BLaER1 treated with 17β-estradiol and CSF1 and Interleukin-3, amounts not matched to agents 10 nM and 100 nM (cell line): ENCODE data around the gene ZCCHC24.

Experiments
- H3K27ac ChIP-seq, 11 experiments: shearing (Covaris generic); formaldehyde crosslinking; 2 replicates each; pipeline ENCODE4 v1.8.1; 2022
- H3K27me3 ChIP-seq, 11 experiments: shearing (Covaris generic); formaldehyde crosslinking; 2 replicates each; pipeline ENCODE4 v1.8.1; 2022
- H3K36me3 ChIP-seq, 11 experiments: shearing (Covaris generic); formaldehyde crosslinking; 2 replicates each; pipeline ENCODE4 v1.8.1; 2022
- H3K4me1 ChIP-seq, 10 experiments: shearing (Covaris generic); formaldehyde crosslinking; 2 replicates each; pipeline ENCODE4 v1.8.1; 2022
- H3K4me2 ChIP-seq, 11 experiments: shearing (Covaris generic); formaldehyde crosslinking; 2 replicates each; pipeline ENCODE4 v1.8.1; 2022
- H3K4me3 ChIP-seq, 10 experiments: shearing (Covaris generic); formaldehyde crosslinking; 2 replicates each; pipeline ENCODE4 v1.8.1; 2022
- H3K9ac ChIP-seq, 11 experiments: shearing (Covaris generic); formaldehyde crosslinking; 2 replicates each; pipeline ENCODE4 v1.8.1; 2022
- H3K9me3 ChIP-seq, 11 experiments: shearing (Covaris generic); formaldehyde crosslinking; replicated peaks in 1 of 11; 2 replicates each; pipeline ENCODE4 v1.8.1; 2022
- H4K20me1 ChIP-seq, 11 experiments: shearing (Covaris generic); formaldehyde crosslinking; 2 replicates each; pipeline ENCODE4 v1.8.1; 2022
- Cebpa-rat ChIP-seq, 11 experiments: shearing (Covaris generic); IDR thresholded peaks; 2 replicates each; pipeline ENCODE4 v1.8.1; 2022

ZCCHC24 gene

DNA sequence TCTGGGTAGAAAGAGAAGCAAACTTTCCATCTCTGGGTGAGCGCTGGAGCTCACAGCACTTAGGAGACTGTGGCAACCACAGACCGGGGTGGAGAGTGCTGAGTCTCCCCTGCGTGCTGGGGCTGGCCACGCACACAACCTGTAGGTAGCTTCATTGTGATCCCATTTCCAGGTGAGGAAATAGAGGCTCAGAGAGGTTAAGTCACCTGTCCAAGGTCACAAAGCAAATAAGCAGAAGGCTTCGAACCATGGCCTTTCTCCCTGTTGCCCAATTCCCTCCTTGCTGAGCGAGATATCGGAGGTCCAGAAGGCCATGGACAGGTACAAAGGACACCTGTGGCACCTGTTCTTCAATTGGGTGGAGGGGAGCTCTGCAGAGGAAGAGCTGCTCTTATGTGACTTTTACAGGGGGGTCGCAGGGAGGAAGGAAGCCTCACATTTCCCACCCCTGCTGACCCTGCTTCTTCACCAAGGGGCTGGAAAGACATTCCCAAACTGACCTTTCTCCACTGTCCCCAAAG, 39.4 kb downstream of the ZCCHC24 start:
- Histone ChIP-seq H3K27ac (peak overlapping the region in 9 of 11 experiments; percentile 48 to 94 (median 89); a peak in 17 of 22 replicates), H3K9me3 (0 out of 22 replicates have a peak, but pooled peaks cover 0 to 5% (median 0%) of the 10 kb centered on the region in 11 experiments), H3K36me3 (peaks cover 0 to 20% (median 0%) of the 10 kb centered on the region in 11 experiments; a peak in 4 of 22 replicates), H3K27me3 (no peaks in the 10 kb centered on the region), H3K4me3 (peak overlapping the region in 3 of 10 experiments; percentile 6 to 62 (median 47); a peak in 2 of 20 replicates), H4K20me1 (peaks cover 0 to 22% (median 0%) of the 10 kb centered on the region in 11 experiments; a peak in 2 of 22 replicates), H3K4me2 (no peak overlapping the region), H3K9ac (peak overlapping the region in 10 of 11 experiments; percentile 15 to 84 (median 79); a peak in 17 of 22 replicates), H3K4me1 (no peaks in the 10 kb centered on the region; a peak in 8 of 20 replicates)
- TF ChIP-seq Cebpa-rat (IDR thresholded peaks at IDR 0.05) = no peak

DNA sequence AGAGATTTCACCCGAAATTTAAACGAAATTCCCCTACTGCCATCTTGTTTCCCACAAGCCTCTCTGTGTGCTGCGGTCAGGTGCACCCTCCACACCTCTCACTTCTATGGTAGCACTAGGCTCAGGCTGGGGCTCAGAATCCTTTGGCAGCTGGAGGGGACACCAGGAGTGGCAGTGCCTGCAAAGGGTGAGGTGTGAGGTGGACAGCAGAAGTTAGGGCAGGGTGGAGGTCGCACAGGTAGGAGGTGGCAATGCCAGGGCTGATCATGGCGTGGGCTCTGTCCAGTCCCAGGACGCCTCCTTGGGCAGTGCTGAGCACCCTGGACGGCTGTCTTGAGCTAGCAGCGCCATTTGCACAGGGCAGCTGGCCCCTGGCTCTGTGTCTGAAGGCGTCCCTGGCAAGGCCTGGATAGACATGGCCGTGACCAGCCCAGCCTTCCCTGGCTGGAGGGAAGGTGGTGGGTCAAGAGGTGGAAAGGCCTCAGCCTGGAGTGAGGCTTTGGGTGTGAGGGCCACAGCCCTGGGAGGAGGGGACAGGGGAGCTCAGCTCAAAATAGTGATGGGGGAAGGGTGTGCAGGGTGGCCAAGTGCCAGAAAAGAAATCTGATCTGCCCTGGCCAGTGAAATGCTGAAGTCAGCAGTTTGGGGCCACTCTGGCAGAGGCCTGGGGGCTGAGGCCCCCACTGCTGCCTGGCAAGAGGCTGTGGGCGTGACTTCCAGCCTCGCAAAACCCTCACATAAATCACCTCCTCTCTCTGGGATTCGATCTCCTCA, 40.0 kb downstream of the ZCCHC24 start:
- H3K27me3 ChIP-seq = no peaks in the 10 kb centered on the region
- H3K9me3 ChIP-seq = 0 out of 22 replicates have a peak, but pooled peaks cover 0 to 5% (median 0%) of the 10 kb centered on the region in 11 experiments
- H3K36me3 ChIP-seq = peaks cover 0 to 20% (median 0%) of the 10 kb centered on the region in 11 experiments; a peak in 4 of 22 replicates
- H3K4me2 ChIP-seq = no peak overlapping the region
- TF ChIP-seq Cebpa-rat (IDR thresholded peaks at IDR 0.05) = no peak
- H3K27ac ChIP-seq = peak overlapping the region in 10 of 11 experiments; percentile 48 to 94 (median 85); a peak in 21 of 22 replicates
- no peaks in the 10 kb centered on the region; a peak in 8 of 20 replicates for H3K4me1 ChIP-seq
- H3K4me3 ChIP-seq = peak overlapping the region in 6 of 10 experiments; percentile 38 to 62 (median 49); a peak in 8 of 20 replicates
- H4K20me1 ChIP-seq = peaks cover 0 to 25% (median 0%) of the 10 kb centered on the region in 11 experiments; a peak in 2 of 22 replicates
- peak overlapping the region; percentile 41 to 84 (median 79); a peak in 21 of 22 replicates for H3K9ac ChIP-seq

DNA sequence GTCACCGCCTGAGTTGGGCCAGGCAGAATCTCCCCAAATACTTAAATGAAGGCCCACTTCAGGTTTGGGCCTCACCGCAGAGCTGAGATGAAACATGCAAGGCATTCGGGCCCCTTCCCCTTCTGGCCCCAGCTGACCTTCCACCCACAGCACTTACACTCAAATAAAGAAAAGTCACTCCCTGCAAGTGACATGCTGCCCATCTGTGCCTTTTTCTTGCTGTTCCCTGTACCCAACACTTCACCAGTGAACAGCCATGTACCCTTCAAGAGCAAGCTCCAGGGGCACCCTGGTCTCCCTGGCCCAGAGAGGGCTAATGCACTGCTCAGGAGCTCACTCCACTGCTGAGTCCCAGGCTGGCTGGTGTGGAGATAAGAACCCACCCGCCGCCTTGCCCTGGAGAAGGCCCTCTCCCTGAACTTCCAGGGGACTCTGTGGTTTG, 40.7 kb downstream of the ZCCHC24 start:
- Histone ChIP-seq H4K20me1 (peaks cover 0 to 27% (median 0%) of the 10 kb centered on the region in 11 experiments; a peak in 2 of 22 replicates), H3K27me3 (no peaks in the 10 kb centered on the region), H3K27ac (peak overlapping the region in 10 of 11 experiments; percentile 48 to 94 (median 85); a peak in 21 of 22 replicates), H3K9me3 (0 out of 22 replicates have a peak, but pooled peaks cover 0 to 5% (median 0%) of the 10 kb centered on the region in 11 experiments), H3K4me1 (no peaks in the 10 kb centered on the region; a peak in 8 of 20 replicates), H3K4me2 (no peak overlapping the region), H3K4me3 (peak overlapping the region in 6 of 10 experiments; percentile 38 to 62 (median 49); a peak in 11 of 20 replicates), H3K9ac (peak overlapping the region; percentile 41 to 84 (median 79); a peak in 19 of 22 replicates), H3K36me3 (peaks cover 0 to 20% (median 0%) of the 10 kb centered on the region in 11 experiments; a peak in 4 of 22 replicates)
- TF ChIP-seq Cebpa-rat (IDR thresholded peaks at IDR 0.05) = peak in 1 of 11 experiments; percentile 1; a peak in 1 of 22 replicates

DNA sequence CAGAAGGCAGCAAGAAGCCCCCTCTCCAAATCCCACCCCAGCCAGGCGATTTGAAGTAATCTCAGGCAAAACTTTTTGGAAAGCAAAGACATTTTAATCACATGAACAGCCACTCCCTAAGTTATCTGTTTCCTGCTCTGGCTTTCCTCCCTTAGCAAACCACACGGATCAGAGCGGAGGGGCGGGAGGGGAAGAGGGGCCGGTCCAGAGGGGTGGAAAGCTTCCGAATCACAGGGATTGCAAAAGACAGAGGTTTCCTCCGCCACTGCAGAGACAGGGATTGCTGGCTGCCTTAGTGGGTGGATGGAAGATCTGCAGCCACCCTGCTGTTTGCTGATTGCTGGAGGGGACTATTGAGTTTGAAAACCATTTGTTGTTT, 41.2 kb downstream of the ZCCHC24 start:
- H3K27me3 ChIP-seq = no peaks in the 10 kb centered on the region
- H4K20me1 ChIP-seq = peaks cover 0 to 29% (median 0%) of the 10 kb centered on the region in 11 experiments; a peak in 2 of 22 replicates
- peak overlapping the region; percentile 61 to 84 (median 79) for H3K9ac ChIP-seq
- H3K9me3 ChIP-seq = 0 out of 22 replicates have a peak, but pooled peaks cover 0 to 5% (median 0%) of the 10 kb centered on the region in 11 experiments
- H3K4me1 ChIP-seq = peaks cover 0 to 2% (median 0%) of the 10 kb centered on the region in 10 experiments; a peak in 11 of 20 replicates
- TF ChIP-seq Cebpa-rat (IDR thresholded peaks at IDR 0.05) = peak in 9 of 11 experiments; percentile 42 to 83 (median 72); a peak in 13 of 22 replicates
- H3K4me2 ChIP-seq = no peak overlapping the region
- peak overlapping the region in 8 of 10 experiments; percentile 12 to 62 (median 49); a peak in 15 of 20 replicates for H3K4me3 ChIP-seq
- H3K36me3 ChIP-seq = peaks cover 0 to 20% (median 0%) of the 10 kb centered on the region in 11 experiments; a peak in 4 of 22 replicates
- H3K27ac ChIP-seq = peak overlapping the region in 10 of 11 experiments; percentile 66 to 94 (median 86); a peak in 21 of 22 replicates

DNA sequence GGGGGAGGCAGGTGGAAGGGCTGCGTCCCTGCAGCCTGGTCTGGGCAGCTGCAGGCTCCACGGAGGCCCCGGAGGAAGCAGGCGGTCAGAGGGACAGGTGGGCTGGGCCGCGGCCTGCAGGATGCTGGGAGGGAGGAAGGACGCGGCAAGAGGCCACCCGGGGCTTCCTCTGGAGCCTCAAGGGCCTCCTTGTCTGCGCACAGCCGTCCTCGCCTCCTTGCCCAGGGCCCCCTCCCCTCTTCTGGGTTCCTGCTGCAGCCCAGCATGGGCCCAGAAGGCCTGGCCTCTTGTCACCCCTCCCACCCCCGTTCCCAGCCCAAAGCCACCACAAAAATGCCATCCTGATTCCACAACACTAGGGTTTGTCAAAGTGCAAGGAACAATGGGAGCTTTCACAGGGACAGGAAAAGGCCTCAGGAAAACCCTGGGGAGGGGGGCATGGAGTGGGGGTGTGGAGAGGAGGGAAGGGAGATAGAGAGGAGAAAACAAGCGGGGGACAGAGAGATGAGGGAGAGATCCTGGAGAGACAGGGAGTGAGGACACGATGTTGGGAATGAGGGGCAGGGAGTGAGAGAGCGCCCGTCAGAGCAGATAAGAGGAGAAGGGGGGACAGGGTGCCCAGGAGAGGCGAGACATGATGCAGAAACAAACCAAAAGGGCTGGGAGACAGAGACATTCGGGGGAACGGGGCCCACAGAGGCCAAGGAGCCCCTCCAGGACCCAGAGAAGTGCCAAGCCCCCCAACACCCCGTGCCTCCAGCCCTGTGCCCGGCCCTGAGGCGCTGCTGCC, 41.8 kb downstream of the ZCCHC24 start:
- peak overlapping the region in 10 of 11 experiments; percentile 66 to 94 (median 86); a peak in 21 of 22 replicates for H3K27ac ChIP-seq
- H3K4me2 ChIP-seq = no peak overlapping the region
- H3K27me3 ChIP-seq = no peaks in the 10 kb centered on the region
- peak overlapping the region in 9 of 10 experiments; percentile 12 to 62 (median 48); a peak in 17 of 20 replicates for H3K4me3 ChIP-seq
- H3K4me1 ChIP-seq = peaks cover 0 to 8% (median 0%) of the 10 kb centered on the region in 10 experiments; a peak in 11 of 20 replicates
- peak overlapping the region; percentile 61 to 84 (median 79) for H3K9ac ChIP-seq
- peaks cover 0 to 35% (median 0%) of the 10 kb centered on the region in 11 experiments; a peak in 2 of 22 replicates for H4K20me1 ChIP-seq
- no peak for TF ChIP-seq Cebpa-rat (IDR thresholded peaks at IDR 0.05)
- H3K36me3 ChIP-seq = peaks cover 0 to 19% (median 0%) of the 10 kb centered on the region in 11 experiments; a peak in 4 of 22 replicates
- 0 out of 22 replicates have a peak, but pooled peaks cover 0 to 5% (median 0%) of the 10 kb centered on the region in 11 experiments for H3K9me3 ChIP-seq

DNA sequence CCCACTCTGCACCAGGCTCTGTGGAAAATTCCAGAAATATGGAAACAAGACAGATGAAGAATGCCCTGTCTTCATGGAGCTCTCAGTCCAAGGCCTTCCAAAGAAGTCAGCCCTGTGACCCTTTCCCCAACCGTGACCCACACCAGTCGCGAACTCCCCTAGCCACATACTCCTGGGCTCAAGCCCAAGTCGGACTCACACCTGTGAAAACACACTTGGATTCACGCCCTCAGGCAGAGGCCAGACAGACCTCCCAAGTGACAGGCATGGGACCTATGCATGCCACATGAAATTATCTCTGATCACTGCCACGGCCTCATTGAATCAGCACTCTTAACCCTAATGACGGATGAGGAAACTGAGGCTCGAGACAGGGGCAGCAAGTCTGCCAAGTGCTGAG, 42.5 kb downstream of the ZCCHC24 start:
- peak overlapping the region; percentile 61 to 84 (median 79); a peak in 20 of 22 replicates for H3K9ac ChIP-seq
- H3K4me1 ChIP-seq = peaks cover 0 to 15% (median 0%) of the 10 kb centered on the region in 10 experiments; a peak in 11 of 20 replicates
- peak overlapping the region in 8 of 10 experiments; percentile 12 to 62 (median 49); a peak in 12 of 20 replicates for H3K4me3 ChIP-seq
- H3K4me2 ChIP-seq = no peak overlapping the region
- H3K27ac ChIP-seq = peak overlapping the region in 10 of 11 experiments; percentile 66 to 94 (median 86); a peak in 18 of 22 replicates
- no peak for TF ChIP-seq Cebpa-rat (IDR thresholded peaks at IDR 0.05)
- 0 out of 22 replicates have a peak, but pooled peaks cover 0 to 5% (median 0%) of the 10 kb centered on the region in 11 experiments for H3K9me3 ChIP-seq
- H4K20me1 ChIP-seq = peaks cover 0 to 38% (median 0%) of the 10 kb centered on the region in 11 experiments; a peak in 3 of 22 replicates
- no peaks in the 10 kb centered on the region for H3K27me3 ChIP-seq
- peaks cover 0 to 12% (median 0%) of the 10 kb centered on the region in 11 experiments; a peak in 4 of 22 replicates for H3K36me3 ChIP-seq

DNA sequence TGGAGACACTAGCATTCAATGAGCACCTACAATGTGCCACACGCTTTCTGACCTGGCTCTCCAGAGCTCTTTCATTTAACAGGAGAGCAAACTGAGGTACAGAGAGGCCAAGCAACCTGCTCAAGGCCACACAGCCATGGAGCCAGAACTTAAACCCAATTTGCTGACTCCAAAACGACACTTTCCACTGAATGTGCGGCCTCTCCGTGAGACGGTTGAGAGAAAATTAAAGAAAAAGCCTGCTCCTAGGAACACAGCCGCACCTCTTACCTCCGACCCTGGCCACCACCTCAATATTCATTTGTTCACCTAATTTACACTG, 42.8 kb downstream of the ZCCHC24 start:
- Histone ChIP-seq H3K4me2 (no peak overlapping the region), H3K4me3 (peak overlapping the region in 4 of 10 experiments; percentile 47 to 62 (median 50); a peak in 7 of 20 replicates), H3K27me3 (no peaks in the 10 kb centered on the region), H4K20me1 (peaks cover 0 to 38% (median 0%) of the 10 kb centered on the region in 11 experiments; a peak in 3 of 22 replicates), H3K36me3 (peaks cover 0 to 12% (median 0%) of the 10 kb centered on the region in 11 experiments; a peak in 4 of 22 replicates), H3K9ac (peak overlapping the region in 9 of 11 experiments; percentile 61 to 84 (median 80); a peak in 13 of 22 replicates), H3K4me1 (peaks cover 0 to 19% (median 0%) of the 10 kb centered on the region in 10 experiments; a peak in 11 of 20 replicates), H3K9me3 (0 out of 22 replicates have a peak, but pooled peaks cover 0 to 5% (median 0%) of the 10 kb centered on the region in 11 experiments), H3K27ac (peak overlapping the region in 7 of 11 experiments; percentile 66 to 94 (median 91); a peak in 15 of 22 replicates)
- no peak for TF ChIP-seq Cebpa-rat (IDR thresholded peaks at IDR 0.05)
